GM12878 (cell line): ENCODE results near the gene TAF9B.

Source experiments
- ATF2 ChIP-seq: IDR thresholded peaks from 2 replicates; pipeline ENCODE4 v1.6.1; 2012; ENCODE audit warnings: low read length, inconsistent platforms
- SREBF2 ChIP-seq: IDR thresholded peaks from 2 replicates; pipeline ENCODE4 v1.6.1; 2012; ENCODE audit warnings: mild to moderate bottlenecking, low read length

GRCh38 chrX:78109458-78109857 is 30.0 kb downstream of the TAF9B start:
- TF ChIP-seq SREBF2 (no peak), ATF2 (no peak)
